OCI-LY3 (cell line): Measurements from ENCODE around the gene SLC38A11.
"Not testable (repeated sequence)": the region's sequence is repeated elsewhere in the genome, so short reads cannot be mapped to it uniquely, and the experiment has no call there.

Experiments
- H2AFZ ChIP-seq: fragments of 200-600, 300-600 bp; shearing (Covaris generic); 2 replicates; pipeline ENCODE4 v1.6.0; 2014; ENCODE audit warnings: antibody characterized with exemption, low read depth, low read length
- H3K27ac ChIP-seq: fragments of 200-600, 300-600 bp; sonication (generic); 2 replicates; pipeline ENCODE4 v1.5.1; 2014; ENCODE audit warnings: mild to moderate bottlenecking, low read length, moderate library complexity, mixed read lengths
- H3K27me3 ChIP-seq: fragments of 200-600, 300-600 bp; sonication (generic); 2 replicates; pipeline ENCODE4 v1.6.1; 2014; ENCODE audit warnings: low read depth, low read length, mixed read lengths
- H3K36me3 ChIP-seq: fragments of 200-600, 300-600 bp; sonication (generic); replicated peaks from 2 replicates; pipeline ENCODE3; 2014; ENCODE audit warnings: low read depth, low read length, mixed read lengths
- H3K4me1 ChIP-seq: fragments of 300-600, 200-600 bp; sonication (generic); 2 replicates; pipeline ENCODE4 v1.6.1; 2014; ENCODE audit warnings: low read length, mixed read lengths
- H3K4me2 ChIP-seq: fragments of 200-600, 300-600 bp; sonication (generic); 2 replicates; pipeline ENCODE4 v1.6.1; 2014; ENCODE audit warnings: low read length, mixed read lengths
- H3K4me3 ChIP-seq: fragments of 300-600, 200-600 bp; sonication (generic); 2 replicates; pipeline ENCODE4 v1.5.1; 2014; ENCODE audit warnings: antibody characterized with exemption, mild to moderate bottlenecking, low read length, moderate library complexity
- H3K79me2 ChIP-seq: fragments of 300-600, 200-600 bp; shearing (Covaris generic); 2 replicates; pipeline ENCODE4 v1.6.1; 2014; ENCODE audit warnings: mild to moderate bottlenecking, low read length, mixed read lengths
- H3K9ac ChIP-seq: fragments of 300-600, 200-600 bp; shearing (Covaris generic); 2 replicates; pipeline ENCODE4 v1.6.0; 2014; ENCODE audit warnings: mild to moderate bottlenecking, low read length, moderate library complexity
- H3K9me3 ChIP-seq: fragments of 200-600, 300-600 bp; shearing (Covaris generic); 2 replicates; pipeline ENCODE4 v1.6.1; 2014; ENCODE audit warnings: low read length, mixed read lengths; ENCODE audit not compliant: insufficient read depth
- H4K20me1 ChIP-seq: fragments of 200-600, 300-600 bp; sonication (generic); 2 replicates; pipeline ENCODE4 v1.6.1; 2016; ENCODE audit warnings: low read length, mixed read lengths; ENCODE audit not compliant: insufficient read depth
- CTCF ChIP-seq: fragments of 200-600, 300-600 bp; sonication (generic); IDR thresholded peaks from 2 replicates; pipeline ENCODE4 v1.5.1; 2014; ENCODE audit warnings: antibody characterized with exemption, low read length, low read depth
- EZH2phosphoT487 ChIP-seq: fragments of 200-600 bp; shearing (Covaris generic); IDR thresholded peaks from 2 replicates; pipeline ENCODE4 v1.6.1; 2018; ENCODE audit warnings: antibody characterized with exemption, mixed run types, low read depth

The SLC38A11 gene

GRCh38 chr2:164867779-164868397 lies 87.4 kb downstream of the SLC38A11 start:
- no peaks in the 10 kb centered on the region for H3K79me2 ChIP-seq
- H3K27me3 ChIP-seq, result no peaks in the 10 kb centered on the region
- no peak for TF ChIP-seq EZH2phosphoT487
- H3K9ac ChIP-seq, result no peak overlapping the region
- no peaks in the 10 kb centered on the region for H3K9me3 ChIP-seq
- H2AFZ ChIP-seq, result no peak overlapping the region
- no peaks in the 10 kb centered on the region for H3K36me3 ChIP-seq
- no peaks in the 10 kb centered on the region for H4K20me1 ChIP-seq
- no peak overlapping the region for H3K27ac ChIP-seq
- H3K4me1 ChIP-seq, result peaks cover 58% of the 10 kb centered on the region
- H3K4me2 ChIP-seq, result no peak overlapping the region
- H3K4me3 ChIP-seq, result no peak overlapping the region

GRCh38 chr2:164866381-164866780 lies 88.9 kb downstream of the SLC38A11 start:
- not testable (repeated sequence) for H3K79me2 ChIP-seq, H4K20me1 ChIP-seq, H3K4me3 ChIP-seq, H2AFZ ChIP-seq, H3K9ac ChIP-seq, H3K9me3 ChIP-seq, H3K36me3 ChIP-seq, H3K27me3 ChIP-seq
- peak overlapping the region; percentile 27 for H3K4me2 ChIP-seq
- peaks cover 58% of the 10 kb centered on the region for H3K4me1 ChIP-seq
- H3K27ac ChIP-seq, result peak overlapping the region; percentile 45

GRCh38 chr2:164860694-164861042 lies 94.7 kb downstream of the SLC38A11 start:
- H2AFZ ChIP-seq, result no peak overlapping the region
- H3K4me2 ChIP-seq, result no peak overlapping the region
- H3K9ac ChIP-seq, result no peak overlapping the region
- TF ChIP-seq CTCF (no peak), EZH2phosphoT487 (no peak)
- H4K20me1 ChIP-seq, result no peaks in the 10 kb centered on the region
- H3K27me3 ChIP-seq, result no peaks in the 10 kb centered on the region
- H3K4me1 ChIP-seq, result peaks cover 28% of the 10 kb centered on the region
- H3K79me2 ChIP-seq, result no peaks in the 10 kb centered on the region
- no peak overlapping the region for H3K4me3 ChIP-seq
- H3K36me3 ChIP-seq, result no peaks in the 10 kb centered on the region
- no peak overlapping the region for H3K27ac ChIP-seq
- H3K9me3 ChIP-seq, result no peaks in the 10 kb centered on the region

GRCh38 chr2:164859906-164860693 lies 95.2 kb downstream of the SLC38A11 start:
- not testable (repeated sequence) for H3K9ac ChIP-seq, H3K4me2 ChIP-seq, H3K27ac ChIP-seq, H3K79me2 ChIP-seq, H3K9me3 ChIP-seq, H2AFZ ChIP-seq, H3K36me3 ChIP-seq, H3K27me3 ChIP-seq, H4K20me1 ChIP-seq, H3K4me3 ChIP-seq
- H3K4me1 ChIP-seq, result peaks cover 22% of the 10 kb centered on the region

GRCh38 chr2:164859251-164859818 lies 96.0 kb downstream of the SLC38A11 start:
- peaks cover 14% of the 10 kb centered on the region for H3K4me1 ChIP-seq
- no peak overlapping the region for H3K9ac ChIP-seq
- no peak overlapping the region for H3K27ac ChIP-seq
- H3K4me2 ChIP-seq, result no peak overlapping the region
- no peak overlapping the region for H2AFZ ChIP-seq
- H3K4me3 ChIP-seq, result no peak overlapping the region
- no peaks in the 10 kb centered on the region for H3K27me3 ChIP-seq
- H4K20me1 ChIP-seq, result no peaks in the 10 kb centered on the region
- no peak for TF ChIP-seq EZH2phosphoT487
- TF ChIP-seq CTCF, result no peak
- no peaks in the 10 kb centered on the region for H3K36me3 ChIP-seq
- H3K9me3 ChIP-seq, result no peaks in the 10 kb centered on the region
- no peaks in the 10 kb centered on the region for H3K79me2 ChIP-seq
